D721Med (cell line): ENCODE results near the gene USP24.

Source experiments
- DNase-seq: peaks from one replicate; pipeline ENCODE4 v3.0.0; 2011; ENCODE audit warnings: low spot score; ENCODE audit not compliant: insufficient read length
- FAIRE-seq: peaks from 2 replicates; lab custom pipeline; 2011; peaks lifted over from hg19 to GRCh38; lab: Jason Lieb, UNC
- CTCF ChIP-seq: IDR thresholded peaks from 2 replicates; pipeline ENCODE4 v1.5.1; 2012; ENCODE audit warnings: mild to moderate bottlenecking, control low read depth; ENCODE audit not compliant: insufficient read depth; ENCODE audit errors: missing control alignments

USP24 gene, protein sequence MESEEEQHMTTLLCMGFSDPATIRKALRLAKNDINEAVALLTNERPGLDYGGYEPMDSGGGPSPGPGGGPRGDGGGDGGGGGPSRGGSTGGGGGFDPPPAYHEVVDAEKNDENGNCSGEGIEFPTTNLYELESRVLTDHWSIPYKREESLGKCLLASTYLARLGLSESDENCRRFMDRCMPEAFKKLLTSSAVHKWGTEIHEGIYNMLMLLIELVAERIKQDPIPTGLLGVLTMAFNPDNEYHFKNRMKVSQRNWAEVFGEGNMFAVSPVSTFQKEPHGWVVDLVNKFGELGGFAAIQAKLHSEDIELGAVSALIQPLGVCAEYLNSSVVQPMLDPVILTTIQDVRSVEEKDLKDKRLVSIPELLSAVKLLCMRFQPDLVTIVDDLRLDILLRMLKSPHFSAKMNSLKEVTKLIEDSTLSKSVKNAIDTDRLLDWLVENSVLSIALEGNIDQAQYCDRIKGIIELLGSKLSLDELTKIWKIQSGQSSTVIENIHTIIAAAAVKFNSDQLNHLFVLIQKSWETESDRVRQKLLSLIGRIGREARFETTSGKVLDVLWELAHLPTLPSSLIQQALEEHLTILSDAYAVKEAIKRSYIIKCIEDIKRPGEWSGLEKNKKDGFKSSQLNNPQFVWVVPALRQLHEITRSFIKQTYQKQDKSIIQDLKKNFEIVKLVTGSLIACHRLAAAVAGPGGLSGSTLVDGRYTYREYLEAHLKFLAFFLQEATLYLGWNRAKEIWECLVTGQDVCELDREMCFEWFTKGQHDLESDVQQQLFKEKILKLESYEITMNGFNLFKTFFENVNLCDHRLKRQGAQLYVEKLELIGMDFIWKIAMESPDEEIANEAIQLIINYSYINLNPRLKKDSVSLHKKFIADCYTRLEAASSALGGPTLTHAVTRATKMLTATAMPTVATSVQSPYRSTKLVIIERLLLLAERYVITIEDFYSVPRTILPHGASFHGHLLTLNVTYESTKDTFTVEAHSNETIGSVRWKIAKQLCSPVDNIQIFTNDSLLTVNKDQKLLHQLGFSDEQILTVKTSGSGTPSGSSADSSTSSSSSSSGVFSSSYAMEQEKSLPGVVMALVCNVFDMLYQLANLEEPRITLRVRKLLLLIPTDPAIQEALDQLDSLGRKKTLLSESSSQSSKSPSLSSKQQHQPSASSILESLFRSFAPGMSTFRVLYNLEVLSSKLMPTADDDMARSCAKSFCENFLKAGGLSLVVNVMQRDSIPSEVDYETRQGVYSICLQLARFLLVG (N-terminal part only)

GRCh38 chr1:55215194-55216021 is at the start of gene USP24:
USP24 (minus strand) TSS chr1:55215364; CDS start chr1:55215113, 251 bp downstream.
- FAIRE-seq, result no peak
- peak; percentile 71 for DNase-seq
- TF ChIP-seq CTCF, result no peak

DNA sequence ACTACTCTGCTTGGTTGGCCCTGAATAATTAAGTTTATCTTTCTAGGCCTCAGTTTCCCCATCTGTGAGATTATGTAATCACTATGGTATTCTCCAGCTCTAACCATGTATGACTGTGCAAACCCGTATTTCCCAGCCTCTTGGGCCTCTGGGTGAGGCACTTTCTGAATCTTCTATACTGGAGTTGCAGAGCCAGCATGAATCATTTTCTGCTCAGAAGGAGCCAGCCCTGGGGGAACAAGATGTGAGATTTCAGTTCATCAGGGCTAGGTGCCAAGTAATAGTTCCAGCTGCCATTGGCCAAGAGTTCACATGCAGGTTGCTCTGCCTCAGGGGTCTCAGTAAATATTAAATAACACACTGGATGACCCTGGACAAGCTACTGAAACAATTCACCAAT is 47.7 kb upstream of the USP24 start:
- DNase-seq, result no peak
- TF ChIP-seq CTCF, result no peak
- FAIRE-seq, result no peak

DNA sequence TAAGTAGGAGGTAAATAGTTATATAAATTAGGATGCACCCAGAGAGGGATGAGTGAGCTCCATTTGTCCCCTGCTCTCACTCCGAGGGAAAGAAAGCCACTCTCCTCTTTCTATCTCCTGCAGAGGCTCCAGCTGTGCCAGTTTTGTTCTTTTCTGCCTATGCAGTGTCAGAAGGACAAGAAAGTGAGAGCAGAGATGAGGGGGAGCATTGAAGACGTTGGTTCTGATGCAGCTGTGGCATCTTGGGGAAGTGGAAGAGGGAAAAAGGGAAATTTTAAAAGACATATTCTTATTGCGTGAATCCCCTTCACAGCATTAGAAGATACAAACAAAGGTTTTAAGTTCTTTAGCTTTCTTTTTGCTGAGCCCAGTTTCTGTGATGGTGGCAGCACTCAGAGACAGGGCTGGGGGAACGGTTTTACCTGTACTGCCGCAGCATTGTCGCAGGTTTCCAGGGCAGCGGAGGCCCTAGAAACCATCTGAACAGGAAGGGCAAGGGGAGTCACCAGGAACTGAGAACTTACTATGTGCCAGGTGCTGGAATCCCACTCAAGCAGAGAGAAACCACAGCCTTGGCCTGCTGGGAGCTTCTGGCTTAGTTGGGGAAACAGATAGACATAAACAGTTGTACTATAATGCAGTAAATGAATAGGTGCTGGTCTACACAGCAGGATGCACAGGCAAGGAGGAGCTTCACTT is 44.9 kb upstream of the USP24 start:
- TF ChIP-seq CTCF, result no peak
- DNase-seq, result no peak
- no peak for FAIRE-seq

- TF ChIP-seq CTCF, result no peak
- no peak for DNase-seq
- no peak for FAIRE-seq
Measured at GRCh38 chr1:55257958-55258357, 42.8 kb upstream of the USP24 start.

DNA sequence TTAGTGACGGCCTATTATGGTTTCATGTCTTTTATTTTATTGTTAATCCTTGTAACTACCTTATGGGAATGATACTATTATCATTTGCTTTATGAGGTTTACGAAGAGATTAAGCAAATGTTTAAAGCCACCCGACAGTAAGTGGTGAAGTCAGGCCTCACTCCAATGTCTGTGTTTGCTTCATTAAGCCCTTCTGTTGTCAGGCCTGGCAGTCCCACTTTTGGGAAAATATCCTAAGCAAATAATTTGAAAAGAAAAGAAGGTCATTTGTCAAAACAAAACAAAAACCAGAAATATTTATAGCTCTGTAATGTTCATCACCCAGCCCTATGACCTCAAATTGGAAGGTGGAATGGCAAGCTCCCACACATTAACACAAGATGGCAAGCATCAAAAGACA is 40.7 kb upstream of the USP24 start:
- no peak for TF ChIP-seq CTCF
- FAIRE-seq, result no peak
- no peak for DNase-seq
